ENCODE results near the gene FRMD4A. TPM values are rescaled to one million over a fixed set of nuclear protein-coding genes. Genes with fewer than 3 reads are reported as not detected.
A peak's percentile ranks its signal among the peaks of the same experiment; 100 is the strongest.

Gene FRMD4A
- polyA plus RNA-seq, 5 donors: 48.9 to 60.9 (median 53.0) TPM

GRCh38 chr10:14191871-14192270 is 138.9 kb downstream of the FRMD4A start:
- no peak for DNase-seq

- DNase-seq: no peak
These were observed 139.3 kb downstream of the FRMD4A start for GRCh38 chr10:14191407-14191806.

- DNase-seq: no peak
These were observed 140.0 kb downstream of the FRMD4A start for GRCh38 chr10:14190702-14191101.

GRCh38 chr10:14186245-14186644 is 144.5 kb downstream of the FRMD4A start:
- DNase-seq: no peak

- peak; percentile 18 to 41 for DNase-seq
These were observed 145.2 kb downstream of the FRMD4A start for GRCh38 chr10:14185316-14186045.

GRCh38 chr10:14184841-14185315 is 145.8 kb downstream of the FRMD4A start:
- peak; percentile 25 to 30 for DNase-seq

GRCh38 chr10:14182781-14183180 is 147.9 kb downstream of the FRMD4A start:
- DNase-seq: no peak

- no peak for DNase-seq
These were observed 149.2 kb downstream of the FRMD4A start for GRCh38 chr10:14181567-14181936.

- DNase-seq: no peak
These were observed 149.7 kb downstream of the FRMD4A start for GRCh38 chr10:14180911-14181566.

GRCh38 chr10:14179251-14179650 is 151.5 kb downstream of the FRMD4A start:
- no peak for DNase-seq

- peak; percentile 26 to 36 for DNase-seq
These were observed 156.8 kb downstream of the FRMD4A start for GRCh38 chr10:14173706-14174594.

- no peak for DNase-seq
These were observed 157.4 kb downstream of the FRMD4A start for GRCh38 chr10:14173391-14173705.

- no peak for DNase-seq
These were observed 158.3 kb downstream of the FRMD4A start for GRCh38 chr10:14172336-14172950.

- no peak for DNase-seq
These were observed 159.4 kb downstream of the FRMD4A start for GRCh38 chr10:14171336-14171735.

GRCh38 chr10:14163377-14164086 is 167.2 kb downstream of the FRMD4A start:
- DNase-seq: no peak

GRCh38 chr10:14162629-14163344 is 167.9 kb downstream of the FRMD4A start:
- no peak for DNase-seq

- DNase-seq: no peak
These were observed 168.7 kb downstream of the FRMD4A start for GRCh38 chr10:14162061-14162460.

- no peak for DNase-seq
These were observed 170.4 kb downstream of the FRMD4A start for GRCh38 chr10:14160299-14160698.

GRCh38 chr10:14158575-14158974 is 172.1 kb downstream of the FRMD4A start:
- no peak for DNase-seq

GRCh38 chr10:14156104-14156503 is 174.6 kb downstream of the FRMD4A start:
- DNase-seq: no peak
